ENCODE measurements around the gene MPG. TPM values are rescaled to one million over a fixed set of nuclear protein-coding genes. Genes with fewer than 3 reads are reported as not detected.

MPG gene
- total RNA-seq, 2 donors from 2014 or later = 29.9 to 40.2 TPM

DNA sequence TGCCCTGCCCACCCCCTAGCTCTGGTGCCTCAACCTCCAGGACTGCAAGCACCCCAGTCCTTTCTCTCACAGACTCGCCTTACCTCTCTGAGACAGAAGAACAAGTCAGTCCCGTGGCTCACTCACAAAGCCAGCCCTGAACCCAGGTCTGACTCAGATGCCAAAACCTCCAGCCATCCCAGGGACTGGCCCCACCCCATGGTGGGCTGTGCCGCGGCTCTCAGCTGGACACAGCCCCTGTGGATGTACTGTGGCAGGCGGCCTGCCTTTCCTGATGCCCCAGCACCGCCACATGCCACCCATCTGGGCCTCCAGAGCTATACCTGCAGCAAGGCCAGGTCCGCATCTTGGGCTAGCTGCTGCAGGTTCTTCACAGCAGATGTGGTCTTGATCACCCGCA is 19.8 kb downstream of the MPG start:
- DNase-seq = no peak
- no peak for ATAC-seq
- intact Hi-C loops (cut with DNase I) = loop anchor here (1.0 to 2.0 kb wide), 2 partner anchors 33 kb away; no protein-coding TSS in a partner anchor

GRCh38 chr16:100989-101388 is 23.0 kb downstream of the MPG start:
- intact Hi-C loops (cut with DNase I) = no loop called here
- DNase-seq (no peak), ATAC-seq (no peak)

DNA sequence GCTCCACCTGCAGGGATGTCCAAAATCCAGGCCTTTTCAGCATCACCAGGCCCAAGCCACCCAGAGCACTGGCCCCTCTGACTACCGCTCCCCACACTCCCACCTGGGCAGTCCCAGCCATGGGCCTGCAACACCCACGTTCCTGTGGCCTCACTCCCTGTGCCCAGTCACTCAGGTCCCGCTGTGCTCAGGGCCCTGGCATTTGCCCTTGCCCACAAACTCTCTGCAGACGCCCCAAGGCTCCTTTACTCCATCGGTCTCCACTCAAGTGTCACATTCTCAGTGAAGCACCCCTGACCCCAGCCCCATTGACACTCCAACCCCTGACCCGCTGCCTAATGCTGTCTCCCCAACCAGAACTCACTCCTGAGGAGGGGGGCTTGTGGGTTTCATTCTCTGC is 23.6 kb downstream of the MPG start:
- ATAC-seq = peak in 1 of 2 donors; percentile 1
- intact Hi-C loops (cut with DNase I) = no loop called here
- DNase-seq = no peak

DNA sequence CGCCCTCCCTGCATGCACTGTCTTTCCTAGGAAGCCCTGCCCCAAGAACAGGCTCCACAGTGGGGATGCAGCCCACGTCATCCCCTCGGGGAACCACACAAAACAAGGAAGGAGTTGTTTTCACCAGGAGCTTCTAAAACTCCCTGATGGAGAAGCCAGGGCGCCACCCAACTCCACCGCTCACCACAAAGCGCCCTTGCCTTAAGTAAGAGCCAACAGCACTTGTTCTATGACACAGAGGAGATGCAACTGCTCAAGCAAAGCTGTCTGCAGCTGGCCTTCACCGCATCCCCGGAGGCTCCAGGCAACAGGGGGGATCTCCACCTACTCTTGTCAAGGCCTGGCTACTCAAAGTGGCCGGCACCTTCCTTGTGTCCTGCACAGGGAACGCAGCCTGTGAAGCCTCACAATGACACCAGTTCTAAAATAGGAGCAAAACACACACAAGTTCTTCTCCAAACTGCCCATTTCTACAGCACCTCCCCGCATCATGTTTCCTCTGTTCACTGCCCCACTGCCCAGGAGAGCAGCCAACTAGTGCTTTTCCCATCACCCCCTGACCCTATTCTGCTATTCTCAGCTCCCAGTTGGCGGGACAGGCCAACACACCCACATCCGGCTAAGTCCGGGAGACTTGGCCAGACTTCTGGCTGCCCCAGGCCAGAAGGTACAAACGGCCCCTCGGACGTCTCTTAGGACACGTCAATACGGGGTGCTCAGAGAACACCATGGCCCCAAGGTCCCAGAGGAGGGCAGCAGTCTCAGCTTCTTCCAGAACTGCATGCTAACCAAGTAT is 24.2 kb downstream of the MPG start:
- peak; percentile 81 for DNase-seq
- intact Hi-C loops (cut with DNase I) = no loop called here
- ATAC-seq = peak; percentile 81 to 89

GRCh38 chr16:104355-104754 is 26.3 kb downstream of the MPG start:
- DNase-seq (no peak), ATAC-seq (no peak)
- intact Hi-C loops (cut with DNase I) = no loop called here

GRCh38 chr16:104928-105327 is 26.9 kb downstream of the MPG start:
- intact Hi-C loops (cut with DNase I) = loop anchor here (5.0 kb wide), 2 partner anchors 72 to 77 kb away; partner anchors contain the start of genes HBA1 (in 1 of the 2) and HBQ1 (in 1 of the 2)
- ATAC-seq = no peak
- no peak for DNase-seq

- intact Hi-C loops (cut with DNase I) = loop anchor here (5.0 kb wide), 2 partner anchors 72 to 77 kb away; partner anchors contain the start of genes HBA1 (in 1 of the 2) and HBQ1 (in 1 of the 2)
- ATAC-seq = no peak
- no peak for DNase-seq
Measured at GRCh38 chr16:105521-105920, 27.5 kb downstream of the MPG start.

DNA sequence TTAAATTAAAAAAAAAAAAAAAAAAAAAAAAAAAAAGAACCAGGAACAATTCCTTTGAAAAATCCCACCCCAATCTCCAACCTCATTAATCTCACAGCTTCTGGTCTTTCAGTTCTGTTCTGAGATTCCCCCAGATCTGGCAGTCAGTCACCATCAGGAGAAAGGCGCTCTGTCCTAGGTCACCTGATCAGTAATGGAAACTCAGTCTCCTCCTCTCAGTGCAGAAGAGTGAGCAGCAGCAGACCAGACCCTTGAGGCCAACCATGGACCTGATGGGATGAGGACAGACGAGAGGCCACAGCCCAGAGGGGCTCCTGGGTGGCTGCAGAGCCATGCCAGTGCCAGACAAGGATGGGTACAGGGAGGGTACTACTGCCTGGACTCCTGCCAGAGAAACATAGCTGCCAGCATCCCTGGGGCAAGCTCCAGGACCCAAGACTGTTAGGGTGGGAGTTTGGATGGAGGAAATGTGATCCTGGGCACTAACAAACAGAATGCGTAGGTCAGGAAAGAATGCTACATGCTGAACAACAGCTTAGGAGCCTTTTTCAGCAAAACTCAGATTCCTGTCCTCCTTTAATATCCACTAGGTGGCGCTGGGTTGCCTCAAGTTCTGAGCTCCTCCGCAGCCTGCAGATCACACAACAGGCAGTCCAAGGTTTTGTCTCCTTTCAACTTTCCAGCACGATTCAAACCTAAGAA is 28.7 kb downstream of the MPG start:
- peak in 1 of 2 donors; percentile 38 for ATAC-seq
- intact Hi-C loops (cut with DNase I) = loop anchor here (5.0 kb wide), 2 partner anchors 71 to 76 kb away; partner anchors contain the start of genes HBA1 (in 1 of the 2) and HBQ1 (in 1 of the 2)
- DNase-seq = peak; percentile 56

- ATAC-seq (no peak), DNase-seq (no peak)
Measured at GRCh38 chr16:112153-112840, 34.3 kb downstream of the MPG start.

DNA sequence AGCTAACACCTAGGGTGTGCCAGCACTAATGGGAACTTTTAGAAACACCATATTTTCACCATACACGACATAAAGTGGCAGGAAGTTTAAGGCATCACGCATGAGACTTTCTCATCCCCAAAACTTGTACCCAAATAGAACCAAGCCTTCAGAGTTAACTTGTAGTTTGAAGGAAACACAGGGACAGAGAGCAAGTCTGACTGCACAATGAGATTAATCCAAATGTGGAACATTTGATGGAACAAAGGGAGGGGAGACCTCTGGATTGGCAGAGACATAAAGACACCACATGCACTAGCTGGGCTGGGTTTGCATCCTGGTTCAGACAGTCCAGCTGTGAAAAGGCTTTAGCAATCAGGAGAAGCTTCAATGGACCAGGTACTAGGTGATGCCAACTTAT is 36.3 kb downstream of the MPG start:
- ATAC-seq = no peak
- DNase-seq = no peak
- intact Hi-C loops (cut with DNase I) = no loop called here

More at GRCh38 chr16:112153-112840, 34.3 kb downstream of the MPG start:
- intact Hi-C loops (cut with DNase I) = no loop called here

GRCh38 chr16:116015-116414 is 38.0 kb downstream of the MPG start:
- DNase-seq (no peak), ATAC-seq (no peak)
- intact Hi-C loops (cut with DNase I) = loop anchor here (5.0 kb wide), 1 partner anchor 246 kb away; no protein-coding TSS in a partner anchor

GRCh38 chr16:117379-118365 is 39.6 kb downstream of the MPG start:
- DNase-seq (peak; percentile 68), ATAC-seq (peak in 1 of 2 donors; percentile 55)
- intact Hi-C loops (cut with DNase I) = loop anchor here (5.0 kb wide), 1 partner anchor 245 kb away; no protein-coding TSS in a partner anchor

- no peak for DNase-seq
- intact Hi-C loops (cut with DNase I) = loop anchor here (5.0 kb wide), 1 partner anchor 243 kb away; no protein-coding TSS in a partner anchor
- no peak for ATAC-seq
Measured at GRCh38 chr16:118857-119256, 40.8 kb downstream of the MPG start.

DNA sequence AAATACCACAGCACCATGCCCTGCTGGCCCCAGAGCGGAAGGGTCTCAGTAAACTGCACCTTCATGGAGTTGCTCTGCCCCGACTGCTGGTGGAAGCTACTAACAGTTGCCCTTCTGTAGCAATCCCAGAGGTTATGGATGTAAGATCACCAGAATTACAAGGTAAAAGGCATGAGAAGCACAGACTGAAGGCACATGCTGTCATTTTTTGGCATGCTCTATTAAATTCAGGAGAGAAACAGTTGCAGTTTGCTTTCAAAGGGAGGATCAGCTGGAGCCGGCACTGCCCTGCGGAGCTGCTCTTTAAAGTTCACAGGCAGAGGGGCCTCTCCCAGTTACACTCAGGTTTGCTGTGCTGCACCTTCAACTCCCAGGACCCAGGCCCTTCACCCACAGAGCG is 41.3 kb downstream of the MPG start:
- intact Hi-C loops (cut with DNase I) = loop anchor here (5.0 kb wide), 1 partner anchor 243 kb away; no protein-coding TSS in a partner anchor
- no peak for ATAC-seq
- no peak for DNase-seq

GRCh38 chr16:119835-120491 is 41.9 kb downstream of the MPG start:
- DNase-seq (no peak), ATAC-seq (no peak)
- intact Hi-C loops (cut with DNase I) = loop anchor here (5.0 kb wide), 1 partner anchor 242 kb away; no protein-coding TSS in a partner anchor

GRCh38 chr16:120756-121155 is 42.7 kb downstream of the MPG start:
- DNase-seq (no peak), ATAC-seq (no peak)
- intact Hi-C loops (cut with DNase I) = no loop called here

DNA sequence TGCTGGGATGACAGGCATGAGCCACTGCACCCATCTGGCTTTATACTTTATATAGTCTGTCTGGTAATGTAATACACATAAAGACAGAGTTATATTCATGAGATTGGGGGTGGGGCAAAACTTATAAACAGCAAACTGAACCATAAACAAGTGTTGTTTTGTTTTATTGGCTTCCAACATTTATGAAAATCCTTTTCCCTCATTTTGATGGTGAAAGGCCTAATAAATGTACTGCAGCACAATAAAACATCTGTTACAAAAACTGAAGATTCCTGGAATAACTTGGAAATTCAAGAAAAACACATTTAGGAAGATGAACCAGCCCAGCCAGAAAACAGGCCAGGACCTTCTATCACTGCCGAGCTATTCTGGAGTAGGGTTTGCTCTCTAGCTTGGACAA is 44.3 kb downstream of the MPG start:
- intact Hi-C loops (cut with DNase I) = no loop called here
- DNase-seq (no peak), ATAC-seq (no peak)
